Activated T-cell treated with anti-CD3 and anti-CD28 coated beads for 24 hours (primary cell): ENCODE measurements around the gene CAMP.
"Not testable (repeated sequence)": the region's sequence is repeated elsewhere in the genome, so short reads cannot be mapped to it uniquely, and the experiment has no call there.

Experiments
- DNase-seq: peaks from one replicate; pipeline ENCODE4 v3.0.0-alpha.2; 2020; ENCODE audit warnings: low read depth

CAMP gene, protein sequence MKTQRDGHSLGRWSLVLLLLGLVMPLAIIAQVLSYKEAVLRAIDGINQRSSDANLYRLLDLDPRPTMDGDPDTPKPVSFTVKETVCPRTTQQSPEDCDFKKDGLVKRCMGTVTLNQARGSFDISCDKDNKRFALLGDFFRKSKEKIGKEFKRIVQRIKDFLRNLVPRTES

DNA sequence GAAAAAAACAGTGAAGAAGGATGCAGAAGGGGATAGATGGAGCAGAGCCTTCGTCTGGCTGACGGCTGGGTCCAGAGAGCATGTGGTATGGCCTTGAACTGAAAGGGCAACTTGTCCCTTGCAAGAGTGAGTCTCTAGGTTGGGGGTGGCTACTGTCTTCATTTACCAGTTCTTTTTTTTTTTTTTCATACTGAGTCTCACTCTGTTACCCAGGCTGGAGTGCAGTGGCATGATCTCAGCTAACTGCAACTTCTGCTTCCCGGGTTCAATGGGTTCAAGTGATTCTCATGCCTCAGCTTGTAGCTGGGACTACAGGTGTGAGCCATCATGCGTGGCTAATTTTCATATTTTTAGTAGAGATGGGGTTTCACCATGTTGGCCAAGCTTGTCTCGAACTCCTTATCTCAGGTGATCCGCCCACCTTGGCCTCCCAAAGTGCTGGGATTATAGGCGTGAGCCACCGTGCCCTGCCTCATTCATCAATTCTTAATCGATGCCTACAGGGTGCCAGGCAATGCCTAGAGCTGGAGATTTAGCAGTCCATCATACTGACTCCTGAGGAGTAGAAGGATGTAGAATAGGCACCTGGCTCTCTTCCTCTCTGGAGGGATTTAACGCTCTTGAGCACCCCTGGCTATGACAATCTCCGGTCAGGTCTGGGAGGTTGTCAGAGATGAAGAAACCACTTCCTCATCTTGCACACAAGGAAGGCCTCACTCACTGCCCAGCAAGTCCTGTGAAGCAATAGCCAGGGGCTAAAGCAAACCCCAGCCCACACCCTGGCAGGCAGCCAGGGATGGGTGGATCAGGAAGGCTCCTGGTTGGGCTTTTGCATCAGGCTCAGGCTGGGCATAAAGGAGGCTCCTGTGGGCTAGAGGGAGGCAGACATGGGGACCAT is at the start of gene CAMP:
CAMP (plus strand) TSS at position 880 of the 898 bp plus-strand sequence; CDS start at position 897, 17 bp downstream.
- no peak for DNase-seq

DNA sequence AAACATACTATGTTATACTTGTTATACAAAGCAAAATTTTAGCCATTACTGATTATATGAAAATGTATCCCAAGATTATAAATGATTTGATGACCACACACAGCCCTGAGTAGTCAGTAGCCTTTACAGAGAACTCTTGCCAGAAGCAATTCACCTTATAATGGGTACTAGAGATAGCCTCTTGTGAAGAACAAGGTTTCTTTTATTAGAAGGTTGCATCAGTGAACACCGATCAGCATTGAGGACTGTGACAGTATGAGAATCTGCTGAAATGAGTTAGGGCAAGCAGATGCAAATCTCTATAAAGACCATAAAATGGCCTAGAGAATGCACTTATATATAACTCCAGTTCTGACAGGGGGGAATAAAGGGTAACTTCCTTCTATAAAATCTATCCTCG is 45.2 kb upstream of the CAMP start:
- no peak for DNase-seq

DNA sequence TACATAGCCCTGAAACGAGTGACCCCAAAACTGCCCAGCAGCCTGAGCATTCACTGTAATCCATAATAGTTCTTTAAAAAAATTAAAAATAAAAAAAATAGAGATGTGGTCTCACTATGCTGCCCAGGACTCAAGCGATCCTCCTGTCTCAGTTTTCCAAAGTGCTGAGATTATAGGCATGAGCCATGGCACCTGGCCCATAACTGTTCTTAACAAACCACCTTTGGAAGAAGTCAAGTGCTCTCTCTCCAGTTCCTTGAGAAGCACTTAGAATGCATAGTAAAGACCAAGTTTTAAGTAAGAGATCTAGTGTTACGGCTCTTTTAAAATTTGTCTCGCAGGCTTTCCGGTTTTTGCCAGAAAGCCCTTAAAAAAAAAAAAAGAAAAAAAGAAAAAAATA is 43.3 kb upstream of the CAMP start:
- no peak for DNase-seq

DNA sequence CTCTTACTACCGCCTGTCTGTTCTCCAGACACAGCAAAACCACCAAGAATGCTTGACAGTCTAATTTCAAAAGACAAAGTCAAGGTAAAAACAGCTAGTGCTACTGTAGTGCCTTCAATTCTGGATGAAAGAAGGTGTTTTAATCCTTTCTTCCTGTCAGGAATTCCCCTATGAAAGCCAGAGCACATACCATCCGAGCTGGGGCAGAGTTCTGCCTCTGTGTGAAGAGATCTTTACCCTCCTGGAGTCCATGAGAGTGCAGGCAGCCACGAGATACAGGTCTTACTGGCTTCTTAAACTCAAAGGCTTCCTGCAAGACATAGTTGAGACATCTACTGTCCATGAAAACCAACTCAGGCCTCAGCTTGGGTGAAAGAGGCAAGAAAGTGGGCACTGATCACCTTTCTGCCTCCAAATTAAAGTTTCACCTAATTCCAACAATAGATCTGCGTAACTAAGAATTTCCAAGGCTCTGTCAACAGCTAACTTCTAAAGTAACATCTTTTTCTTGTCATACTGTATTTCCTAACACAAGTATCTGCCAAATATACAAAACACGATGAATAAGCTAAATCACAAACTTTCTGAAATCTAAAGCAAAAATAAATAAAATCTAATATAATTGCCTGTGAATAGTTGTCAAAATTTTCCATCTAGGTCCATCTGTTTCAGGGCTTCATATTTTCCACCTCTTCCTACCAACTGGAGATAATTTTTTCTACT is 42.6 kb upstream of the CAMP start:
- no peak for DNase-seq

DNA sequence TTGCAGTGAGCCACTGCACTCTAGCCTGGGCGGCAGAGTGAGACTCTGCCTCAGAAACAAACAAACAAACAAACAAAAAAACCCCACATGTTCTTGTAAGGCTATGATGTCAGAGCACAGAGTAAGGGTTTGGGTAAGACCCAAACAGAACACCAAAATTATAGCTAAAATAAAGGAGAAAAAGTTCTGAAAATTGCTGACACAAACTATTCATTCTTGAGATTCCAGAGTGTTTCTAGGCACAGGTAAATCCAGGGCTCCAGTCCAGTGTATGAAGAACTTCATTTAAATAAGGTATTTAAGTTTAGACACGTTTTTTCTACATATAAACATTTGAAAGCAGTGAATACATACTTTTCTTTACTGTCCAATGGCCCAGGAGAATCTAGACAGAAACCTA is 39.0 kb upstream of the CAMP start:
- DNase-seq, result no peak

DNA sequence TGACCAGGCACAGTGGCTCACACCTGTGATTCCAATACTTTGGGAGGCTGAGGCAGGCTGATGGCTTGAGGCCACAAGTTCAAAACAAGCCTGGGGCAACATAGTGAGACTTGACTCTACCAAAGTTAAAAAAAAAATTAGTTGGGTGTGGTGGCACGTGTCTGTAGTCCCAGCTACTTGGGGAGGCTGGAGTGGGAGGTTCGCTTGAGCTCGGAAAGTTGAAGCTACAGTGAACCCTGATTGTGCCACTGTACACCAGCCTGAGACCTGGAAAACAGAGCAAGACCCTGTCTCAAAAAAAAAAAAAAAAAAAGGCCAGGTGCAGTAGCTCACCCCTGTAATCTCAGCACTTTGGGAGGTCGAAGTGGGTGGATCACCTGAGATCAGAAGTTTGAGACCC is 38.2 kb upstream of the CAMP start:
- DNase-seq, result no peak

DNA sequence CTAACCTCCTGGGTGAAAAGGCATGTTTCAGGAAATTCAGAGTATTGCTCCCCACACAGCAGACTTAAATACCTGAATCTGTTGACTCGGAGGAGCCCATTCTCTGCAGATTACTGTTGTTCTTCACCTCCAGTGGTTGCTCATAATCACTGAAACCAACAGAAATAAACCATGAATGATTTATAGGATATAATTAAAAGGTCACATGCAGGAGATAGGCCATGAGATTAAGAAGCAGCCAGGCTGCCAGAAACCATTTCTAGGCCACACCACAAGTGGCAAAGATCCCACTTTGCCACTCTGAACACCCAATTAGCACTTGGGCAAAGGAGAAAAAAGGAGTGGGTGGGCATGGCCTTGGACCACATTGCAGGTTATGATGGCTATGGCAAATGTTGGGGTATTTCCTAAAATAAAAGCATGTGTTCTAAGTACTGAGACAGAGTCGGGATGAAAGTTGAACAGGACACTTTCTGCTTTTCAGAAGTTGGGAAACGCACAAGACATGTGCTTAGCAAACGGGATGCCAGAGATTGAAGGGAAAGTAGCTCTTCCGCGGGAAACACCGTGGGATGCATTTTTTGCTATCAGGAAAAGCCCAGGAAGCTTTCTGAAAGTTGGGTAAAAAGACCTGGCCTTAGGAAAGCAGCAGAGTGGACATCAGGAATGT is 36.5 kb upstream of the CAMP start:
- DNase-seq, result no peak

DNA sequence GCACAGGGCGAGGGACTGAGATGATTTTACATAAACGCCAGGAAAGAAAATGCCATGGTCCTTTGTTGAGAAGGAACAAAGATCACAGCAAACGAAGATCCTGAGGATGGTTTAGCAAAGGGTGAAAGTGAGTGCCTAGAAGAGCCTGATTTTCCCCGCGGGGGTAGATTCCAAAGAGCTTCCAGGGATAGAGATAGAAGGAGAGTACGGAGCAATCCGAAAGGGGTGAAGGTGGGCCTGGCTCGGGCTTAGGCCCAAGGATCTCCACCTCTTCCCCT is 36.1 kb upstream of the CAMP start:
- no peak for DNase-seq

DNA sequence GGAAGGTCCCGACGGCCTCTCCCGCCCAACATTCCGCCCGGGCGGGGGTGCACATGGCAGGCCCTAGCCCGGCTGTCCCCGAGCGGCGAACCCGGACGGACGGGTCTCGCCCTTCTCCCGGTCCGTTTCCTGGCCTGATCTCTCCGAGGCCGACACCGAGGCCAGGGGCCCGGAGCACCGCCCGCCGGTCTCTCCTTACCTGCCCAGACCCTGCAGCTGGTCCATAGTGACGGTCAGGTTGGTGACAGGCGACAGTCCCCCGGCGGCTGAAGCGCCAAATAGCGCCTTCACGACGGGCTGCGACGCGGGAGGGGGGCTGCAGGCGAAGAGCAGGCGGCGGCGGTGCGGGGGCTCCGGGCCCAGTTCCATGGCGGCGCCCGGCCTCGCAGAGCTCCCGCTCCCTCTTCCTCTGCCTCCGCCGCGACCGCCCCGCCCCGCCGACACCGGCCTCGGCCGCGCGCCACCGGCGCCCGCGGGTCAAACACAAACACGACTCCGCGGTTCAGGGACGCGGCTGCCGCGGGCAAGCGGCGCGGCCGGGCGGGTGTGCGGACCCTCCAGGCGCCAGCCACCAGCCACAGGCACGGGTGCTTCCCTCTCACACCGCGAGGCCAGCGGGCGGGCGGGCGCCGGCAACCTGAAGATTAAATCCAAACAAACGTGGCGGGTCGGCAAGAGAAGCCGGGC is 35.6 kb upstream of the CAMP start:
- peak; percentile 14 for DNase-seq

DNA sequence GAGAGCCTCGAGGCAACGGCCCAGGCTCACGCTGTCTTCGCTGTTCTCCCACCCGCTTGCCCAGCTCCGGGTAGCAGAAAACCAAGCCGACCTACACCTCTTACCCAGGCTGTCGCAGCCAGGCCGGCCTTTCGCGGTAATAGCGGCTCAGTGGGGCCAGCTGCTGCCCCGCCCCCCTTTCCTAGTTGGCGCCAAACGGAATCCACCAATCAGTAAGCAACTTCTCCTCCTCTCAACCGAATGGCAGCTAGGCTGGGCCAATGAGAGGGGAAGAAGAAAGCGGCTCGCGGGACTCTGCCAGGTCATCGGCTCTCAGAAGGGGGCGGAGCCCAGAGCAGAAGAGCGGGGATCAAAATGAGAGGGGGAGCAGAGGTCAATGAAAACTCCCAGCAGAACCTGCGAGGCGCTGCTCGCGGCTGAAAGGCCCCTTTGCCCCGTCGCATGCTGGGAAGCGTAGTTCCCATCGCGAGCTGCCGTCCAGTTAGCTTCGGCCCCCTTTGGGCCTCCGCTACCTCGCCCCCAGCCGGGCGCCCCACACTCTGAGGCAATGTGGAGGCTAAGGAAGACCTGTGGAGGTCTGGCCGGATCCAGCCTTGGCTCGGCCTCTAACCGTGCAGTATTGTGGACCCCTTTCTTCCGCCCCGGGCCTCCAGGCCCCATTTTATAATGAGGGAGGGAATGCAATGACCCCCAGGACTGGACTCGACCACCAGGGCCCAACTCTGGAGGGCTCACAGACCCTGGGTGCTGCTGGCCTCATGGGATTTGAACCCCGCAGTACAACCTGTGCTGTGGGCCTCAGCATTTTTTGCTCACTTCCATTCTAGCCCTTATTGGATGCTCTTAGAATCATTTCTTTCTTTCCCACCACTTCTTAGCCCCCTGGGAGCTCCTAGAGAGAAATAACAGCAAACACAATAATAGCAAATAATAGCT is 34.8 kb upstream of the CAMP start, which contains the start of gene CDC25A:
CDC25A (minus strand) TSS at position 152 of the 936 bp plus-strand sequence. CDS start 470 bp downstream, outside the sequence.
- peak; percentile 90 for DNase-seq

DNA sequence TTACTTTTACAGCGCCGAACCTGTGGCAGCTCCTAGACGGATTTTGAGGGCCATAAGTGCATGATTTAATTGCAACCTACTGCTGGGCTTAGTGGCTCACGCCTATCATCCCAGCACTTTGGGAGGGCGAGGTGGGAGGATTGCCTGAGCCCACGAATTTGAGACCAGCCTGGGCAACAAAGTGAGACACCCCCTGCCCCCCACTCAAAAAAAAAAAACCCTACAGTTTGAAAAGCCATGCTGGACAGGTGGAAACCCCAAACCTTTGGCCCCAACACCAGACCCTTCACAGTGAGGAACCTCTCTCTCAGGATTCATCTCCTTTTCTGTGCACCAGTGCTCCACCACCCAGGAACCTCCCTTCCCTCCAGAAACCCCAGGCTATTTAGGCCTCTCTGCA is 34.0 kb upstream of the CAMP start:
- DNase-seq, result no peak

DNA sequence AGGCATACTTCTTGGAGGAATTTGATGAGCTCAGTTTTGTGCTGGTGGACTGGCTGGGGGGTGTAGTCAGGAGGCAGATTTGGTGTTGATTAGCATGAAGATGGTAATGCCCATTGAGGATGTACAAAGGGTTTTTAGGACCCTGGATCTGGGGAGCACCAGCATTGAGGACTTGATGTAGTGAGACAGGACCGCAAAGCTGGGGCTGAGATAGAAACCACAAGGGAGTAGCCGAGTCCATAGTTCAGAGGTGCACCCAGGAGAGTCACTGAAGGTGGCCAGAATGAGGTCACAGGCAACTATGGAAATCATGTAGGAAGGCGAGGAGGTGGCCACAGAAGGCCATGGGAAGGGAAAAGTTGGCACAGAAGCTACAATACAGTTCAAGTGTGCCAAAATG is 32.4 kb upstream of the CAMP start:
- DNase-seq, result no peak

DNA sequence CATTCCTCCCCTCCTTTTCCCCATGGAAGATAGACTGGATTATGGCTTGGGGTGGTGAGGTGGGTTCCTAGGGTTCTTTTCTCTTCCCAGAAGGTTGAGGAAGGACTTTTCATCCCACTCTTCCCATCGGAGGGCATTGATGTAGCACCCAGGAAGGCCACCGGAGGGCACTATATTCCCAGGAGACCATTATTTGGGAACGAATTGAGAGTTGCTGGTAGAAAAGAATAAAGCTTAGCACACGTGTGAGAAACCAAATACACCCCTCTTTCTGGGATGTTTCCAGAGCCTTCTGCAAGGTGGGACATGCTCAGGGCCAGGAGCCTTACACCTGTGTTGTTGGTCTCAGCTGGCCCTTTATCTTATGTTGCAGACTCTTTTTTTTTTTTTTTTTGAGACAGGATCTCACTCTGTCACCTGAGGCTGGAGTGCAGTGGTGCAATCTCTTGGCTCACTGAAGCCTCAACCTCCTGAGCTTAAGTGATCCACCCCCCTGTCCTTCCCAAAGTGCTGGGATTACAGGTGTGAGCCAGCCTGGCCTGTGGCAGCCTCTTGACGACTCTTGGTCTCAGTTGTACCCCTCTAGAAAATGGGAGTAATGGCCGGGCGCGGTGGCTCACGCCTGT is 28.7 kb upstream of the CAMP start:
- no peak for DNase-seq

DNA sequence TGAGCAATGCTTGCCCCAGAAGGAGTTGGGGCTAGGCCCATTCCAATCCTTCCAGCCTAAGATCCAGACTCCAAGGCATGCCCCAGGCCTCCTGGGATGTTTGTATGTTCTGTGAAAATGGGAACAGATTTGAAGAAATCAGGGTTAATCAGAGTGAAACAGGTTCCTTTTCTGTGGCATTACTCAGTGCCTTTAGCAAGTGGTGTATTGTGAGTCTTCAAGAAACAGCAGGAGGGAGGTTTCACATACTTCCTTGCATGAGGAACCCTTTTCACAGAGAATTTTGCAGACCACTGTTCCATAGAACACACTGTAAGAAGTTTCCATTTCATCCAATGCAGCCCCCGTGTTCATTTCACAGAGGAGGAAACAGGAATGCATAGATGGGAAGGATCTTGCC is 26.7 kb upstream of the CAMP start:
- no peak for DNase-seq

DNA sequence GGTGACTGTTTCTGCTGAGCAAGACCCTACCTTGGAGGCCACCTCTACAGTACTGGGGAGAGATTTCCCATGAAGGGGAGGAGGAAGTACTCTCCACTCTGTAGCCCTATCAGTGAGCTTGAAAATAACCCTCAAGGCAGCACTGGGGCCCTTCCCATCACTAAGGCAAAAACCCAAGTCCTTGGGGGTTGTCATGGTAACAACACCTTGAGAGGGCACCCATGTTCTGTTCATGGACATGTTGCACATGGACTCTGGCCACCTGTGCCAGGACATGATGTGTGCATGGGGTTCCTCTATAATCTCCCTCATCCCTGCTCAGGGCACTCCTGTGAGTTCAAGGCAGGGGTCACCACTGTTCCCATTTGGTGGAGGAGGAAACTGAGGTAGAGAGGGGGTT is 24.2 kb upstream of the CAMP start:
- no peak for DNase-seq

DNA sequence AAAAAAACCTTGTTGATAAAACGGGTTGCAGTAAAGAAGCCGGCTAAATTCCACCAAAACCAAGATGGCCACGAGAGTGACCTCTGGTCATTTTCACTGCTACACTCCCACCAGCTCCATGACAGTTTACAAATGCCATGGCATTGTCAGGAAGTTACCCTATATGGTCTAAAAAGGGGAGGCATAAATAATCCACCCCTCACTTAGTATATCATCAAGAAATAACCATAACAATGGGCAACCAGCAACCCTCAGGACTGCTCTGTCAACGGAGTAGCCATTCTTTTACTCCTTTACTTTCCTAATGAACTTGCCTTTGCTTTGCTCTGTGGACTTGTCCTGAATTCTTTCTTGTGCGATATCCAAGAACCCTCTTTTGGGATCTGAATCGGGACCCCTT is 20.7 kb upstream of the CAMP start:
- DNase-seq, result no peak

DNA sequence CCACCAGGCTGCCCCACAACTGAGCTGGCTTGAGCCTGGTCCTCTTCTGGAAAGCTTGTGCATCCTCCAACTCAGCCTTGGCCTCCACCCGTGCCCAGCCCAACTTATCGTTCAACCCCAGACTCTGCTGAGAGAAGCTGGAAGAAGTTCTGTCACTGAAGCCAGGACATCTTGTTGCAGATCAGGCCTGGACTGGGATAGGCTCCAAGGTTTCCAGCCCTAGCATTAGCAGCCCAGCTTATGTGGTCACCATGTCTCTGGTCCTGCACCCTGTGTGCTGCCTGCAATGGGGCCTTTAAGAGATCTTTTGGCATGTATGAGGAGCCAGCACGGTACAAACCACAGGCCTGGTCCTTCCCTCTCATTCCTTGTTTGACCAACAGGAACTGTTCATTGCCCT is 15.2 kb upstream of the CAMP start:
- DNase-seq, result no peak

DNA sequence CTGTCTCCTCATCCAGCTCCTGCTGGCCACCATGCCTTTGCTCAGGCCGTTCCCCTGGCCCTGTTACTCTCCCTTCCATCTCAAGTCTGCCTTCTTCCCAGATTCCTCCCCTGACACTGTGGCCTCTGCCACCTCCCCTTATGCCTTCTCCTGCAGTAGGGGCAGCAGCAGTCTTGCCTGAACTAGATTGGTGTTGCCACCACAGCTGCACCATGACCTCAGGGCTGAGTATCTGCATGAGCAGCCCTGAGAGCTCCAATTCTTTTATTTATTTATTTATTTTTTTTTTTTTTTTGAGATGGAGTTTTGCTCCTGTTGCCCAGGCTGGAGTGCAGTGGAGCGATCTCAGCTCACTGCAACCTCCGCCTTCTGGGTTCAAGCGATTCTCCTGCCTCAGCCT is 13.8 kb upstream of the CAMP start:
- no peak for DNase-seq

DNA sequence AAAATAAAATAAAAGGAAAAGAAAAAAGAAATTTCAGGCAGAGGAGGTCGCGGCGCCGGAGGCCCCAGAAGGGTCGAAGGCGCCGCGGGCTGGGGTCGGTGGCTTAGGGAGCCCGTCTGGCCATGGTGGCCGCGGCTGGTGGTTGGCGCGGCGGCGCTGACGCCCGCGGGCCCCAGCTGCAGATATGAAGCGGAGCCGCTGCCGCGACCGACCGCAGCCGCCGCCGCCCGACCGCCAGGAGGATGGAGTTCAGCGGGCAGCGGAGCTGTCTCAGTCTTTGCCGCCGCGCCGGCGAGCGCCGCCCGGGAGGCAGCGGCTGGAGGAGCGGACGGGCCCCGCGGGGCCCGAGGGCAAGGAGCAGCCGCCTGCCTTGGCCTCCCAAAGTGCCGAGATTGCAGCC is 12.8 kb upstream of the CAMP start:
- DNase-seq, result not testable (repeated sequence)

DNA sequence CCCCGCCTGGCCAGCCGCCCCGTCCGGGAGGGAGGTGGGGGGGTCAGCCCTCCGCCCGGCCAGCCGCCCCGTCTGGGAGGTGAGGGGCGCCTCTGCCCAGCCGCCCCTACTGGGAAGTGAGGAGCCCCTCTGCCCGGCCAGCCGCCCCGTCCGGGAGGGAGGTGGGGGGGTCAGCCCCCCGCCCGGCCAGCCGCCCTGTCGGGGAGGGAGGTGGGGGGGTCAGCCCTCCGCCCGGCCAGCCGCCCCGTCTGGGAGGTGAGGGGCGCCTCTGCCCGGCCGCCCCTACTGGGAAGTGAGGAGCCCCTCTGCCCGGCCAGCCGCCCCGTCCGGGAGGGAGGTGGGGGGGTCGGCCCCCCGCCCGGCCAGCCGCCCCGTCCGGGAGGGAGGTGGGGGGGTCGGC is 11.5 kb upstream of the CAMP start:
- DNase-seq, result not testable (repeated sequence)
